ENCODE measurements around the gene SCIN.

The SCIN gene

DNA sequence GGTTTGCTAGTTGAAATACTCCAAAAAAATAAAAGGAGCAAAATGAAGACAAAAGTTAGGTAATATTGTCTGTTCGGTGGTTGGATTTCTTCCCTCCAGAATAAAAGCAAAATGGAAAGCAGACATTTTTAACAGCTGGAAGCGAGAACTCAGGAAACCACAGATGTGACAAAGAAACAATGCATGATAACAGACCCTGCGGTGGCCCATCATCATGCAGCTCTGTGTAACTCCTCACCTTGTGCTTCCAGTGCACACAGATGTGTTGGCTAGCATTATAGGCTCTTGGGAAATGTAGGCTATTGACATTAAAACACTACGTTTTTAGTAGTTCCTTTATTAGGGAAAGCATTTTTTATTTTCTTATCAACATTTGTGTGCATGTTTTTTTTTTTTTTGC is 63.1 kb downstream of the SCIN start:
- Histone ChIP-seq H4K20me1 (ENCODE audit: insufficient read depth, low read length) (no peaks in the 10 kb centered on the region), H3K9ac (ENCODE audit: low read depth, low read length) (no peak overlapping the region), H3K27ac (ENCODE audit: low read length) (no peak overlapping the region), H2AFZ (ENCODE audit: low read depth, low read length) (no peak overlapping the region), H3K79me2 (ENCODE audit: insufficient read depth, low read length) (no peaks in the 10 kb centered on the region), H3K27me3 (ENCODE audit: insufficient read depth, low read length, poor library complexity) (no peaks in the 10 kb centered on the region), H3K36me3 (ENCODE audit: insufficient read depth, low read length) (no peaks in the 10 kb centered on the region), H3K9me3 (ENCODE audit: insufficient read depth, low read length, severe bottlenecking) (no peaks in the 10 kb centered on the region), H3K4me3 (ENCODE audit: low read depth in 1 of 2, low read length in 2 of 2) (no peak overlapping the region), H3K4me1 (ENCODE audit: insufficient read depth, low read length) (no peaks in the 10 kb centered on the region), H3K4me2 (ENCODE audit: insufficient read depth, low read length) (no peak overlapping the region)
- DNase-seq (no peak), ATAC-seq (ENCODE audit: insufficient read depth, low read depth) (no peak; the same call in 2 of the 3 replicates)
- no peak for TF ChIP-seq CTCF (IDR thresholded peaks at IDR 0.05; ENCODE audit: borderline replicate concordance, extremely low read depth, low read length, poor library complexity, severe bottlenecking)
- no peak for TF ChIP-seq EZH2 (IDR thresholded peaks at IDR 0.05; ENCODE audit: borderline replicate concordance, low read depth, low read length, severe bottlenecking)

- Histone ChIP-seq H3K27me3 (ENCODE audit: insufficient read depth, low read length, poor library complexity) (no peaks in the 10 kb centered on the region), H3K4me3 (ENCODE audit: low read depth in 1 of 2, low read length in 2 of 2) (no peak overlapping the region), H3K9ac (ENCODE audit: low read depth, low read length) (no peak overlapping the region), H3K27ac (ENCODE audit: low read length) (no peak overlapping the region), H3K9me3 (ENCODE audit: insufficient read depth, low read length, severe bottlenecking) (no peaks in the 10 kb centered on the region), H4K20me1 (ENCODE audit: insufficient read depth, low read length) (no peaks in the 10 kb centered on the region), H2AFZ (ENCODE audit: low read depth, low read length) (no peak overlapping the region), H3K36me3 (ENCODE audit: insufficient read depth, low read length) (no peaks in the 10 kb centered on the region), H3K4me2 (ENCODE audit: insufficient read depth, low read length) (no peak overlapping the region), H3K79me2 (ENCODE audit: insufficient read depth, low read length) (no peaks in the 10 kb centered on the region), H3K4me1 (ENCODE audit: insufficient read depth, low read length) (no peaks in the 10 kb centered on the region)
- no peak for DNase-seq
- ATAC-seq (ENCODE audit: insufficient read depth, low read depth): peak; percentile 31; the same call in 1 of the 3 replicates
- no peak for TF ChIP-seq EZH2 (IDR thresholded peaks at IDR 0.05; ENCODE audit: borderline replicate concordance, low read depth, low read length, severe bottlenecking)
- no peak for TF ChIP-seq CTCF (IDR thresholded peaks at IDR 0.05; ENCODE audit: borderline replicate concordance, extremely low read depth, low read length, poor library complexity, severe bottlenecking)
Measured at GRCh38 chr7:12635830-12636229, 65.3 kb downstream of the SCIN start.

- no peak overlapping the region for H2AFZ ChIP-seq (ENCODE audit: low read depth, low read length)
- no peak overlapping the region for H3K4me2 ChIP-seq (ENCODE audit: insufficient read depth, low read length)
- TF ChIP-seq CTCF (IDR thresholded peaks at IDR 0.05; ENCODE audit: borderline replicate concordance, extremely low read depth, low read length, poor library complexity, severe bottlenecking): no peak
- no peak for TF ChIP-seq EZH2 (IDR thresholded peaks at IDR 0.05; ENCODE audit: borderline replicate concordance, low read depth, low read length, severe bottlenecking)
- no peak overlapping the region for H3K9ac ChIP-seq (ENCODE audit: low read depth, low read length)
- H3K79me2 ChIP-seq (ENCODE audit: insufficient read depth, low read length): no peaks in the 10 kb centered on the region
- H3K27ac ChIP-seq (ENCODE audit: low read length): no peak overlapping the region
- H3K9me3 ChIP-seq (ENCODE audit: insufficient read depth, low read length, severe bottlenecking): no peaks in the 10 kb centered on the region
- no peaks in the 10 kb centered on the region for H4K20me1 ChIP-seq (ENCODE audit: insufficient read depth, low read length)
- H3K36me3 ChIP-seq (ENCODE audit: insufficient read depth, low read length): no peaks in the 10 kb centered on the region
- H3K4me1 ChIP-seq (ENCODE audit: insufficient read depth, low read length): no peaks in the 10 kb centered on the region
- H3K4me3 ChIP-seq (ENCODE audit: low read depth in 1 of 2, low read length in 2 of 2): no peak overlapping the region
- DNase-seq (no peak), ATAC-seq (ENCODE audit: insufficient read depth, low read depth) (no peak)
- no peaks in the 10 kb centered on the region for H3K27me3 ChIP-seq (ENCODE audit: insufficient read depth, low read length, poor library complexity)
Measured at GRCh38 chr7:12637328-12637727, 66.8 kb downstream of the SCIN start.

Data from DND-41 (cell line).